ENCODE results near the gene UBL4B.
"Not testable (repeated sequence)": the region's sequence is repeated elsewhere in the genome, so short reads cannot be mapped to it uniquely, and the experiment has no call there.

Gene UBL4B

GRCh38 chr1:110070671-110071242 is 41.5 kb upstream of the UBL4B start, which contains the start of gene ALX3:
TSS of gene ALX3 (minus strand) at chr1:110070672. CDS start at chr1:110070612, 60 bp downstream.
- peaks cover 6% of the 10 kb centered on the region for H3K4me1 ChIP-seq (ENCODE audit: control insufficient read depth, insufficient read depth, low read length)
- no peaks in the 10 kb centered on the region for H3K36me3 ChIP-seq (ENCODE audit: insufficient read depth, low read length)
- H3K4me2 ChIP-seq (ENCODE audit: low read length) = no peak within 1 kb of the TSS
- no peak within 1 kb of the TSS for H3K4me3 ChIP-seq (ENCODE audit: low read length)
- H3K27me3 ChIP-seq (ENCODE audit: control insufficient read depth, insufficient read depth, low read length) = peaks cover 84% of the 10 kb centered on the region
- H3K9me3 ChIP-seq (replicated peaks; ENCODE audit: low read length) = no peaks in the 10 kb centered on the region
- no peak within 1 kb of the TSS for H3K9ac ChIP-seq (ENCODE audit: low read depth, low read length)

DNA sequence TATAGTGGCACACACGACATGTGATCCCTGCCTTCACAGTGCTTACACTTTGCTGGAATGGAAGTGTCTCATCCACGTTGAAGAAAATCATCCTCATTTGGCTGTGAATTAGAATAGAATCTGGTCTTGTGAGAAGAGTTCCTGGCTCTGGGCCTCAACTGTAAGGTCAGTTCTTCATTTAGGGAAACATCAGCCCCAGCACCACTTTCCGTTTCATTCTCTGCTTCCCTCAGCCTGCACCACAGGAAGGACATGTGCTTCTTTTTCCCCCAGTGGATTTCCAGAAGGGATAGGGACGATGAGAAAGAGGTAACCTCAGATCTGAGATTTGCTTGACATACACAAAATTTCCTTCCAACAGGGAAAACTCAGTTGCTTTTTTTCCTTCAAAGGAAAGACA is 38.1 kb upstream of the UBL4B start:
- no peak overlapping the region for H3K4me3 ChIP-seq (ENCODE audit: low read length)
- no peaks in the 10 kb centered on the region for H3K9me3 ChIP-seq (replicated peaks; ENCODE audit: low read length)
- no peak overlapping the region for H3K9ac ChIP-seq (ENCODE audit: low read depth, low read length)
- peaks cover 89% of the 10 kb centered on the region for H3K27me3 ChIP-seq (ENCODE audit: control insufficient read depth, insufficient read depth, low read length)
- H3K36me3 ChIP-seq (ENCODE audit: insufficient read depth, low read length) = no peaks in the 10 kb centered on the region
- no peaks in the 10 kb centered on the region for H3K4me1 ChIP-seq (ENCODE audit: control insufficient read depth, insufficient read depth, low read length)
- H3K4me2 ChIP-seq (ENCODE audit: low read length) = no peak overlapping the region

- peaks cover 65% of the 10 kb centered on the region for H3K27me3 ChIP-seq (ENCODE audit: control insufficient read depth, insufficient read depth, low read length)
- H3K4me1 ChIP-seq (ENCODE audit: control insufficient read depth, insufficient read depth, low read length) = no peaks in the 10 kb centered on the region
These were observed 35.3 kb upstream of the UBL4B start for GRCh38 chr1:110076789-110077500.

GRCh38 chr1:110079995-110080394 is 32.2 kb upstream of the UBL4B start:
- H3K4me3 ChIP-seq (ENCODE audit: low read length); H3K9ac ChIP-seq (ENCODE audit: low read depth, low read length); H3K36me3 ChIP-seq (ENCODE audit: insufficient read depth, low read length); H3K9me3 ChIP-seq (replicated peaks; ENCODE audit: low read length); H3K4me1 ChIP-seq (ENCODE audit: control insufficient read depth, insufficient read depth, low read length); H3K4me2 ChIP-seq (ENCODE audit: low read length): not testable (repeated sequence)
- H3K27me3 ChIP-seq (ENCODE audit: control insufficient read depth, insufficient read depth, low read length) = peaks cover 67% of the 10 kb centered on the region

More at GRCh38 chr1:110076789-110077500, 35.3 kb upstream of the UBL4B start:
- no peaks in the 10 kb centered on the region for H3K36me3 ChIP-seq (ENCODE audit: insufficient read depth, low read length)
- H3K4me2 ChIP-seq (ENCODE audit: low read length) = no peak overlapping the region
- H3K9me3 ChIP-seq (replicated peaks; ENCODE audit: low read length) = no peaks in the 10 kb centered on the region
- no peak overlapping the region for H3K9ac ChIP-seq (ENCODE audit: low read depth, low read length)
- H3K4me3 ChIP-seq (ENCODE audit: low read length) = no peak overlapping the region

DNA sequence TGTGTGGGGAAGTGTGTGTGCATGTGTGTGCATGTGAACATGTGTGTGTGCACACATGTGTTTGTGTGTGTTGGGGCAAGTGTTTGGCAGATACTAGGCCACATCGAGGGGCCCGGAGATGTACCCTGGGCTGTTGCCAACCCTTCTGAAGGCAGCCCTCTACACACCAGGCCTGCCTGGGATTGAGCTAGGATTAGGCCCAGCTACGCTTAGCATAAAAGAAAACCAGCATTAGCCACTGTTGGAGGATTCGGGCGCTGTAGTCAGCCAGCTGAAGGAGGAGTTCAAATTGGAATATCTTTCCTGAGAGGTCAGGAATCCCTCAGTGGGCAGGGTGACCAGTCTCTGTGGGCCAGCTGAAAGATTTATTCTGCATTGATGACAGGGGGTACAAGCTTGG is 31.2 kb upstream of the UBL4B start:
- Histone ChIP-seq H3K4me2 (ENCODE audit: low read length) (no peak overlapping the region), H3K9me3 (replicated peaks; ENCODE audit: low read length) (no peaks in the 10 kb centered on the region), H3K4me3 (ENCODE audit: low read length) (no peak overlapping the region), H3K9ac (ENCODE audit: low read depth, low read length) (no peak overlapping the region), H3K27me3 (ENCODE audit: control insufficient read depth, insufficient read depth, low read length) (peaks cover 69% of the 10 kb centered on the region), H3K4me1 (ENCODE audit: control insufficient read depth, insufficient read depth, low read length) (peaks cover 9% of the 10 kb centered on the region), H3K36me3 (ENCODE audit: insufficient read depth, low read length) (no peaks in the 10 kb centered on the region)

GRCh38 chr1:110082477-110082876 is 29.8 kb upstream of the UBL4B start:
- Histone ChIP-seq H3K4me1 (ENCODE audit: control insufficient read depth, insufficient read depth, low read length) (peaks cover 9% of the 10 kb centered on the region), H3K27me3 (ENCODE audit: control insufficient read depth, insufficient read depth, low read length) (peaks cover 69% of the 10 kb centered on the region), H3K36me3 (ENCODE audit: insufficient read depth, low read length) (no peaks in the 10 kb centered on the region), H3K4me3 (ENCODE audit: low read length) (no peak overlapping the region), H3K9ac (ENCODE audit: low read depth, low read length) (no peak overlapping the region), H3K9me3 (replicated peaks; ENCODE audit: low read length) (no peaks in the 10 kb centered on the region), H3K4me2 (ENCODE audit: low read length) (no peak overlapping the region)

GRCh38 chr1:110083061-110083865 is 29.0 kb upstream of the UBL4B start:
- H3K27me3 ChIP-seq (ENCODE audit: control insufficient read depth, insufficient read depth, low read length) = peaks cover 68% of the 10 kb centered on the region
- H3K36me3 ChIP-seq (ENCODE audit: insufficient read depth, low read length) = no peaks in the 10 kb centered on the region
- peaks cover 9% of the 10 kb centered on the region for H3K4me1 ChIP-seq (ENCODE audit: control insufficient read depth, insufficient read depth, low read length)
- H3K4me3 ChIP-seq (ENCODE audit: low read length) = no peak overlapping the region
- no peak overlapping the region for H3K4me2 ChIP-seq (ENCODE audit: low read length)
- no peaks in the 10 kb centered on the region for H3K9me3 ChIP-seq (replicated peaks; ENCODE audit: low read length)
- H3K9ac ChIP-seq (ENCODE audit: low read depth, low read length) = no peak overlapping the region

DNA sequence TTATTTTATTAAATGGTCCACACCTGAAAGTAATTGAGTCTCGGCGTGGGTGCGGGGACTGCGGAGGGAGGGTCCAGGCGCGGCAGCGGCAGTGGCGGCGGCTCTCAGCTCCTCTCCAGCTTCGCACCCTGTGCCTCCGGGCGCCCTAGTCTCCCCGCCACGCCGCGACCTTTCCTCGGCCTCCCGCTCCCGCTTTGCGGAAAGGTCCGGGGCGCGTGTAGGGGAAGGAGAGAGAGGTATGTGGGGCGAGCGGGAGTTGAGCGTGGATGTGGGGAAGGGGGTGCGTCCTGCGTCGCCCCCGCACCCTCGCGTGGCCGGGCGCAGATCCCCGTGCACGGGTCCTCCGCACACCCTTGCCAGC is 28.4 kb upstream of the UBL4B start:
- H3K9me3 ChIP-seq (replicated peaks; ENCODE audit: low read length) = no peaks in the 10 kb centered on the region
- peaks cover 66% of the 10 kb centered on the region for H3K27me3 ChIP-seq (ENCODE audit: control insufficient read depth, insufficient read depth, low read length)
- peak overlapping the region; percentile 94 for H3K4me2 ChIP-seq (ENCODE audit: low read length)
- H3K9ac ChIP-seq (ENCODE audit: low read depth, low read length) = no peak overlapping the region
- peaks cover 9% of the 10 kb centered on the region for H3K4me1 ChIP-seq (ENCODE audit: control insufficient read depth, insufficient read depth, low read length)
- H3K36me3 ChIP-seq (ENCODE audit: insufficient read depth, low read length) = no peaks in the 10 kb centered on the region
- peak overlapping the region; percentile 73 for H3K4me3 ChIP-seq (ENCODE audit: low read length)

- H3K27me3 ChIP-seq (ENCODE audit: control insufficient read depth, insufficient read depth, low read length) = peaks cover 66% of the 10 kb centered on the region
- H3K9ac ChIP-seq (ENCODE audit: low read depth, low read length) = peak overlapping the region; percentile 59
- H3K36me3 ChIP-seq (ENCODE audit: insufficient read depth, low read length) = no peaks in the 10 kb centered on the region
- peaks cover 9% of the 10 kb centered on the region for H3K4me1 ChIP-seq (ENCODE audit: control insufficient read depth, insufficient read depth, low read length)
- peak overlapping the region; percentile 94 for H3K4me2 ChIP-seq (ENCODE audit: low read length)
- H3K9me3 ChIP-seq (replicated peaks; ENCODE audit: low read length) = no peaks in the 10 kb centered on the region
- peak overlapping the region; percentile 73 for H3K4me3 ChIP-seq (ENCODE audit: low read length)
These were observed 27.8 kb upstream of the UBL4B start for GRCh38 chr1:110084227-110085078.

- Histone ChIP-seq H3K27me3 (ENCODE audit: control insufficient read depth, insufficient read depth, low read length) (peaks cover 77% of the 10 kb centered on the region), H3K9me3 (replicated peaks; ENCODE audit: low read length) (no peaks in the 10 kb centered on the region), H3K4me2 (ENCODE audit: low read length) (no peak overlapping the region), H3K36me3 (ENCODE audit: insufficient read depth, low read length) (no peaks in the 10 kb centered on the region), H3K4me3 (ENCODE audit: low read length) (no peak overlapping the region), H3K4me1 (ENCODE audit: control insufficient read depth, insufficient read depth, low read length) (peaks cover 9% of the 10 kb centered on the region), H3K9ac (ENCODE audit: low read depth, low read length) (no peak overlapping the region)
These were observed 26.6 kb upstream of the UBL4B start for GRCh38 chr1:110085671-110086070.

DNA sequence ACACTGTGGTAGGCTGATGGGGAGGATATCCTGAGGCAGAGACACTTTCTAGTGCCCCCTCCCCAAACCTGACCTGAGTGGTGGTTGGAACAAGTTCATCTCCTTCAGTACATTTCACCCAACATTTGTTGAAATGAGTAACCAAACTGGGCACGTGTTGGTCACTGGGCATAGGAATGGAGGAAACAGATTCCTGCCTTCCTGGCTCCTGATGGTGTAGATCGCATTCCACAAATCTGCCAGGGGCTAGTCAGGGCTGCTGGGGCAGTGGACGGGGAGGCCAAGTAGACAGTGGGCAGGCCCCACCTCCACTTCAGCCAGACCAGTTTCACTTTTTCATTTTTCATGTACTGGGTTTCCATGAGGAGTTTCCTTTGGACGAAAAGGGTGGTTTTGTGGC is 25.3 kb upstream of the UBL4B start:
- Histone ChIP-seq H3K36me3 (ENCODE audit: insufficient read depth, low read length) (no peaks in the 10 kb centered on the region), H3K27me3 (ENCODE audit: control insufficient read depth, insufficient read depth, low read length) (peaks cover 90% of the 10 kb centered on the region), H3K9me3 (replicated peaks; ENCODE audit: low read length) (no peaks in the 10 kb centered on the region), H3K4me1 (ENCODE audit: control insufficient read depth, insufficient read depth, low read length) (peaks cover 9% of the 10 kb centered on the region), H3K4me3 (ENCODE audit: low read length) (no peak overlapping the region), H3K9ac (ENCODE audit: low read depth, low read length) (no peak overlapping the region), H3K4me2 (ENCODE audit: low read length) (no peak overlapping the region)
